Renal cortical epithelial cell (primary cell): ENCODE measurements around the gene SMOC2. TPM values are rescaled to one million over a fixed set of nuclear protein-coding genes. Genes with fewer than 3 reads are reported as not detected.
"Not testable (repeated sequence)": the region's sequence is repeated elsewhere in the genome, so short reads cannot be mapped to it uniquely, and the experiment has no call there.

Source experiments
- DNase-seq: peaks from one replicate; pipeline ENCODE4 v3.0.0-alpha.2; 2011; ENCODE audit warnings: low read depth
- total RNA-seq: library from RNA; depleted of rRNA; stranded (reverse); fragments of >200 nt; gene quantifications from 2 replicates; pipeline ENCODE4 v1.2.3, GENCODE V29; 2014

SMOC2 gene
- total RNA-seq, 1 donor from 2014 or later, result 0.10 TPM

DNA sequence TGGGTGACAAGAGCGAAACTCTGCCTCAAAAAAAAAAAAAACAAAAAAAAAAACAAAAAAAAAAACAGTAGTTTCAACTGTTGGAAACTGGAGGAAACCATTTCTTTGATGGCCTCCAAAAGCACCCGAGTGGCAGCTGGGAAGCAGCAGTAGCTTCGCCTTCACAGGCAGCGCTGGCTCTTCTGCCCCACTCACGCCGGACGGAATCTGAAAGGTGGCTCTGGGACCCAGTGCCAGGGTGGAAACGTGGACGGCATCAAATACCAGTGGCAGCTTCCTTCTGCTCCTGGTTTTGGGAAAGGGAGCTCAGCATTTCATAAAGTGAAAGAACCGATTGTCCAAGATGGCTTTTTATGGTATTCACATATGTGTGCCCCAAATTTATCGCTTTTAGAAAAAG, 159.4 kb downstream of the SMOC2 start:
- no peak for DNase-seq

GRCh38 chr6:168601111-168601510, 160.1 kb downstream of the SMOC2 start:
- no peak for DNase-seq

- no peak for DNase-seq
Observed at GRCh38 chr6:168601546-168601945, 160.6 kb downstream of the SMOC2 start.

DNA sequence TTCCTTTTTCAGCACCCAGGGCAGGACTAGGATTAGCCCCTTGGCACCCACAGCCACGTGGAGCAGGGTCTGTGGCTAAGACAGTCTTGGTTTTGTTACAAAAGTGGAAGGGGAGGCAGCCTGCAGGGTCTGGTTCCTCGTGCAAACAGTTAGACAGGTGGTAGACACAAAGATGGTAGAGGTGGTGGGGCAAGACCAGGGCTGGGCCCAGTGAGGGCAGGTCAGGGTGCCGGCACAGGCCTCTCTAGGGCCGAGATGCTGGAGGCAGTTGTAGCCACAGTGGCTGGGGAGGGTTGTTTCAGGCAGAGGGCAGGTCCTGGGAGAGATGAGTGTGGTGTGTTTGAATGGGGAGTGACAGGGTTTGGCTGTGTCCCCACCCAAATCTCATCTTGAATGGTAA, 161.6 kb downstream of the SMOC2 start:
- no peak for DNase-seq

DNA sequence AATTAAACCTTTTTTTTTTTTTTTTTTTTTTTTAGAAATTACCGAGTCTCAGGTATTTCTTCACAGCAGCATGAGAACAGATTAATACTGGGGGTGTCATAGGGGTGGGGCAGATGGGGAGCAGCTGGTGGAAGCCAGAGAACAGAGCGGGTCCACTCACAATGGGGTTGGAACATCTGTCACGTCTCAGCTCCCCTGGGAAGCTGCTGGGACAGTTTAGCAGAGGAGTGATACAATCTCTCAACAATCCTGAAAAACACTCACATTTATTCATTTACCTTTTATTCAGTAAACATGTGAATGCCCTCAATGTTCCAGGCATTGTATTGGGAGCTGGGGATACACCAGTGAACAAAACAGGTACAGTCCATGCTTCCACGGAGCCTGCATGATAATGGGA, 162.2 kb downstream of the SMOC2 start:
- DNase-seq, result no peak

DNA sequence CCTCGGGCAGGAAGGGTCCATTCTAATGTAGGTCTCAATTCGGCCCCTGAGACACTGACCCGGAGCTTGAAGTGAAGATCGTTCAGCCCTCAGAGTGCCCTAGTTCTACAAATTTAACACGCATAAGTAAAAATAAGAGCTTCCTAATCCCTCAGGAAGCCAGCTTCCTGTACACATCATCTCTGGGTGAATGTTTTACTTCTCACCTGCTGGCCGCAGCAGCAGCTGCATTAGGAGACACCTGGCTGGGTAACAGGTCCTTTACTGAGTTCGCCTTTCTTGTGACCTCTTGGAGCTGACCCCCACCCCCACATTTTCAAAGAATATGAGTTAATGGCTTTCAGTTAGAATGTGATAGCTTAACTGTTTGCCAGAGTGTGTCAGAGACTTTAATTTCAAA, 165.0 kb downstream of the SMOC2 start:
- DNase-seq, result no peak

DNA sequence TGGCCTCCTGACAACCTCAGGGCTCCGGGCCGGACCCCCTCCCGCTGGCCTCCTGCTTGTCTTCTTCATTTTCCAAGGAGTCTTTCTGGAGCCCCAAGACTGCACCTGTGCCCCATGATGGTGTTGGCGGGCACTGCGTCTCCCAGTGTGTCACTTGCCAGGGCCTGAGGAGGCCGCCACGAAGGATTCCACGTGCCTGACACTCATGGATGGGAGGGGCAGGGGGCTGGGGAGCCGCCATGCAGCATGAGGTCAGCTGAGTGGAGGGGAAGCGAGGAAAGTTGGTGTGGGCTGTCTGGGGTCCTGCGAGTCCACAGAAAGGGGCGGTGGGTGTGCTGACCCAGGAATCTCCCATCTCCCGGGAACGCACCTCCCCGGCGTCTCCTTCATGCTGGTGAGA, 165.7 kb downstream of the SMOC2 start:
- no peak for DNase-seq

DNA sequence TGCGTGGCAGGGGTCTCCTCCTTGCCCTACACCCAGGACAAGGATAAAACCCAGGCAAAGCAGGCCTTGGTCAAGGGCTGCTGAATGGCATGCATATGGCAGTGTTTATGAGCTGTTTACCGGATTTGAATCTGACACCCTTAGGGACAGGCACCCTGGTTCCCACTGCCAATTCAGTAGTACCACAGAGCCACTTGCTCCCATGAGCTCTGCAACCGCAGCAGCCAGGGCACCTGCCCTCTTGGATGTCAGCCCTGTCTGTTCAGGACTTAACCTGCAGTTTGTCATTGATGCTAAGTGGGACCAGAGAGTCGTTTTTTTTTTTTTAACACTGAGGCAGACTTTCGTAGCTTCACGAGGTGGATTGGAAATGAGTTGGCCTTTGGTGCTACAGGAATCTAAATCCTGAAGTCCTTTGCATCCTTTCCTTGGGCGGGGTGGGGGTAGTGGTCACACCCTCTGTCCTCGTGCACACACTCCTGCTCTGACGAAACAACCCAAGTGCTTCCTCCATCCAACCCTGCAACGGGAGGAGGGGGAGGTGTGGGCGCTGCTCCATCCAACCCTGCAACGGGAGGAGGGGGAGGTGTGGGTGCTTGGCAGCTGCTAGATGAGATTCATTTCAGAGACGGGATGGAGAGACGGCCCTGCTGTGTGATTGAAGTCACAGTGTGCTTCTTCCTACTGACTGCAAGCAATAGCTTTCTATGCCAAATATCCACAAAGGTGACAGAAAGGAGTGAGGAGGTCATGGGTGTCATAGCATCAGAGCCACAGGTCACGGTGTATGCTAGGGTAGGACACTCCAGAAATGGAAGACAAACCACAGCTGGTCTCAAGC, 166.5 kb downstream of the SMOC2 start:
- DNase-seq, result no peak

DNA sequence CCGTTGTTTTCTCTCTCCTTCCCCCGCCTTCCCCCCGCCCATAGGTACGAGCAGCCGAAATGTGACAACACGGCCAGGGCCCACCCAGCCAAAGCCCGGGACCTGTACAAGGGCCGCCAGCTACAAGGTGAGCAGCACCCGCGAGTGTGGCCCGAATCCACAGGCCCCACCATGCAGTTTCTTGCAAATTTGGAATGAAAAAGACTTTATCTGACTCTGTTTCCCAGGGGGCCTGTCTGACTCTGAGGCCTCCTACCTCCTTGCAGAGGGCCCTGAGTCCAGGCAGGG, 167.1 kb downstream of the SMOC2 start:
- DNase-seq, result no peak

GRCh38 chr6:168609026-168609685, 168.2 kb downstream of the SMOC2 start:
- DNase-seq, result no peak

- DNase-seq, result no peak
Observed at GRCh38 chr6:168609914-168610490, 169.0 kb downstream of the SMOC2 start.

- DNase-seq, result not testable (repeated sequence)
Observed at GRCh38 chr6:168610966-168611365, 170.0 kb downstream of the SMOC2 start.

DNA sequence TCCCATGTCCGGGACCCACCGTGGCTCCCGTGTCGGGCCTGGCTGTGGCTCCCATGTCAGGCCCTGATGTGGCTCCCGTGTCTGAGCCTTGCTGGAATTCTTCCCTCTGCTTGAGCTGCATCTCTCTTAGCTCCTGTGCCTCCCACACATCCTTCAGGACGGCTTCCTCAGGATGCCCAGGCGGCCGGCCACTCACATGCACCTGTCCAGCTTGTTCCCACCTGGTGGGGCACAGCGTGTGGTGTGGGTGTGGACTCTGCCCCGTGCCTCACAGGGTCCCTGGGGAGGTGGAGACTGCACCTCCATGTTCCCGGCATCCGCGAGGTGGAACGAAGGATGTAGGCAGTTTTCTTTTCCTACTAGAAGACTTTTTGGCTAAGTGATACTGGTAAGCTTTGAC, 170.7 kb downstream of the SMOC2 start:
- DNase-seq, result no peak

GRCh38 chr6:168612586-168612985, 171.6 kb downstream of the SMOC2 start:
- no peak for DNase-seq

- DNase-seq, result no peak
Observed at GRCh38 chr6:168615837-168616236, 174.9 kb downstream of the SMOC2 start.

DNA sequence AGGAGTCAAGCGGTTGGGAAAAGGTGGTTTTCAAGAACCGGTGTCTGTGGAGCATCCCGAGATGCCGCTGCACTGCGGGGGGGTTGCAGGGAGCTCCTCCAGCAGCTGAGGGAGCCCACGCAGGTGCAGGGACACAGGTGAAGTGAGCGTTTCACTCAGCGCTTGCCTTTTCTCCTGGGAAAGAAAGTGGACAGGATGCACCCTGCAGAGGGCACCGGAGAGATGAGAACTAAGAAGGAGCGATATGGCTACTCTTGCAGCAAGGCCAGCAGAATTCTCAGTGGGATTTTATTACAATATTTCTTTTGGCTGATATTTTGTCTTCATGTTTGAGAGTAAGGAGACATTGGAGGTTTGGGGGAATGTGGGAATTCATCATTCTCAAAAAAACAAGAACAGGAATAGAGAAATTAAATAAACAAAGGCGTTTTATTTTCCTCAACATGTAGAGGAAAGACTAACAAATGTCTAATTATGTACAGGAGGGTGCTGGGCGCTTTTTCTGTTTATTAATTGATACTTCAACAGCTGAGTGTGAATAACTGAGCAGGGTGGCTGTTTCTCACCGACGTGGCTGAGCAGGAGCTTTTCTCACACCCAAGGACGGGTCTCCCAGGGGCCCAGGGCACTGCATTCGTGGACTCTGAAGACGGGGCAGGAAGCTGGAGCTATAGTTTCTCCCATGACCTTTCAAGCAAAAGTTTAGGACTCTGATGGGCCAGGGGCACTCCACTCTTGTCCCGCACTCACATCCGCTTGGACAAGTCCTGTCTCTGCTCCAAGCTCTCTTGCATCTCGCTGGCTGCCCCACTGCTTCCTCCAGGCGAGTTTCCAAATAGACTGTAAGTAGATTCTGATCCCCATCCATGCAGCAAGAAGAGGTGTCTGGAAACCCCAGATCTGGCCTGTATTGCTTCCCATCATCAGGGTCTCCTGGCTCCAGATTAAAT, 176.1 kb downstream of the SMOC2 start:
- no peak for DNase-seq

DNA sequence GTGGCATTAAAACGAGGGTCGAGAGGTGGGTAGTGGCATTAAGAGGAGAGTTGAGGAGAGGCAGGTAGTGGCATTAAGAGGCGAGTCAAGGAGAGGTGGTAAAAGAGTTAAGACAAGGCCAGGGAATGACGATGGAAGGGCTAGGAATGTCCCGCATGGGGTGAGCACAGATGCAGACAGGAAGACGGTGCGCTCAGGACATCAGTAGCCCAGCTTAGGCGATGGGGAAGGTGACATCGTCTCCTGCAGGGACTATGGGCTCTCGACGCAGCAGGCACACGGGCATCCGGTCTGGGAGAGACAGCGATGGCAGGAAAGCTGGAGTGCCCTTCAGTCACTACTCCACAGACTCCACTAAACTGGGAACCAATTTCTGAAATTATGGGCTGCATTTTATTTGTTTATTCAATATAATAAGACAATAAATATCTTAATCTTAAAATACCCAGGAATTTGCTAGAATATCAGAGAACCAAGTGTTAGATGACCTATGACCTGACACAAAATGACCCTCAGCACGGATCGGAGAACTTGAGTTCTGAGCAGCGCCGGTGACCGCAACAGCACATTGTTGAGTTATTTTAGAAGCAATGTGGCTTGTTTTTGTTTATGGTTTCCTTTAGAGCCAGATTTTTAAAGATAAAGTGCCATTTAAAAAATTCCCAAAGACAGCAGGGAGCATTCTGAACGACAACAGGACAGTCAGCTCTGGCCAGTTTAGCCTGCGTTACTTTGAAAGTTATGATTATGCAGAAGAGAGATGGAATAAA, 177.7 kb downstream of the SMOC2 start:
- DNase-seq, result no peak

GRCh38 chr6:168619560-168620314, 178.8 kb downstream of the SMOC2 start:
- DNase-seq, result no peak

GRCh38 chr6:168620578-168620977, 179.6 kb downstream of the SMOC2 start:
- no peak for DNase-seq

DNA sequence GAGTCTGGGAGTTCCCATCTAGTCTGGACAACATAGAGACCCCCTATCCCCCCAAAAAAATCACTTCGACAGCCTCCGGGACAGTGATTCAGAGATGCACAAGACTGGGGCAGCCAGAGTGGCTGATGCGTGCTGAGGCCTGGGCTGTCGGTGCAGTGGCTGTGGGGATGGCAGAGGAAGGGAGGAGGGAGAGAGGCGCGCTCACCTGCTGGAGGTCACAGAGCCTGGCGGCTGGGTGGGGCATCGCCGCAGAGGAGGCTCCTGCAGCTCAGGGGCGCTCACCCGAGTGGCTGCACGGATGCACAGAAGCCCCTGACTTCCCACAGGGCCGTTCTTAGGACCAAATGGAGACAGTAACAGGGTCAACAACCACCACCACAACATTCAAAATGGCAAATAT, 182.8 kb downstream of the SMOC2 start:
- no peak for DNase-seq

GRCh38 chr6:168624540-168624939, 183.6 kb downstream of the SMOC2 start:
- DNase-seq, result no peak
